Subcutaneous adipose tissue (tissue), 4 donors: Measurements from ENCODE around the gene KIF21A. TPM values are rescaled to one million over a fixed set of nuclear protein-coding genes. Genes with fewer than 3 reads are reported as not detected.

Source experiments
- CTCF ChIP-seq: fragments of 450-650 bp; IDR thresholded peaks from one replicate; pipeline ENCODE4 v1.5.1; 2016; ENCODE audit warnings: low read depth, mild to moderate bottlenecking, control low read depth, antibody characterized with exemption, moderate library complexity
- total RNA-seq, 4 donors: library from RNA; depleted of rRNA; stranded (reverse); fragments of >200 nt; gene quantifications; one replicate each; pipeline ENCODE4 v1.1.0, GENCODE V29; 2016

The KIF21A gene
- total RNA-seq, 4 donors from 2014 or later = 9.2 to 27.1 (median 20.8) TPM

DNA sequence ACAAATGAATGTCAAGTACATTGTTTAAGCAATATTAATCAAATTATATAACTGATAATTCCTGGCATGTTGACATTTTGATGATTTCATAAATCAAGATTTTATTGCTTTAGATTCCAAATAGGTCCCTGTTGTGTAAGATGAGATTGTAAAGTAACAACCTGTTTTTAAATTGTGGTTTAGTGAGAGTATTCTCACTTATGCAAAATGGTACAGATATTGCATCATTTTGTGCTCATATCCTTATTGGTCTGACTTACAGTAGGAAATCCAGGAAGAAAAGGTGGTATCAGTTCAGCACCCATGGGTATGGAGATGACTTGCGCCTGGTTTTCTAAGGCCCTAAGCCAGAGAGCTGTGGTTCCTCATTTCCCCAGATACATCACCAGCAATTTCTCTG, 165.5 kb downstream of the KIF21A start:
- no peak for TF ChIP-seq CTCF

DNA sequence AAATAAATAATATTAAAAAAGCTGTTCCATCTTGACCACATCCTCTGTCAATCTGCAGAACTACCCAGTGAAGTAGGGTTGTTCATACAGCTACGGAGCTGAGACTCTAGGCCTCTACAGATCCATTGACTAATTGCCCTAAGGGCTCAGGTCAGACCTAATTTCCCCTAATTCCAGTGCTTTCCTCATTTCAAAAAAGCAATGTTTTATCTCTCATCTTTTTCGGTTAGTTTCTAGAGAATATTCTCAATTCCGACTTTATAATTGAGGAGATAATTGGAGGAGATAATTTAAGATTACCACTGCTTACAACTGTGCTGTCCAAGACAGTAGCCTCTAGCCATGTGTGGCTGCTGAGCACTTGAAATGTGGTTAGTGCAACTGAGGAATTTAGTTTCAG, 167.1 kb downstream of the KIF21A start:
- TF ChIP-seq CTCF = no peak

DNA sequence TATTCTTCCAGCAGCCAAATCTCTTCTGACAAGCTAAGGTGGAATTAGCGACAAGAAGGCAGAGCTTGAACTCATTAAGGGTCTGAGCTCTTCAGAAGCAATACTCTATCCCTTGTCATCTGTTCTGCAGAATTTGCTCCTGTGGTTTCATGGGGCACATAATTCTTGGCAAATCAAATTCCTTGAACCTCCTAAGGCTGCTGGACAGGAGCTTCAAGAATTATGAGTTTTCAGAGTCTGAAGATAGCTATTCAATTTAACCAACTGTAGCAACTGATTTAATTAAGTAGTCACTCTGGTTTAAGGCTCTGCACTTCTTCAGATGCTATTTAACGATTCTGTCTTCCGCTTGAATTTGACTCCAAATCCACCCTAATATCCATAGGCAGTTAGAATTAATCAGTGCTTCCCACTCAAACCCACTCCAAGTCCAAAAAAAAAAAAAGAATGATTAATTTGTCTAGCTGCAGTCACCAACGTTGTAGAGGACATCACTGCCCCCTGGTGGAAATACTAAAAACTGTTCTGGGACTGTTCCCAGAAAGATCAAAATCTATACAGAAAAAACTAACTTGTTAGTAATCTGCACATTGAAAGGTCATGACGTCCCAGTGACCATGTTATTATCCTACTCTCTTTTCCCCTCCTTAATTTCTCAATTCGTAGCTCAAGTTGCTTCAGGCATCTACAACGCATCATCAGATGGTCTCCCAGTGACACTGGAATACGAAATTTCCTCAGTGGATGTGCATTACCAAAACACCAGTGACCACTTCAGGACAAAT, 169.9 kb downstream of the KIF21A start:
- TF ChIP-seq CTCF = no peak

DNA sequence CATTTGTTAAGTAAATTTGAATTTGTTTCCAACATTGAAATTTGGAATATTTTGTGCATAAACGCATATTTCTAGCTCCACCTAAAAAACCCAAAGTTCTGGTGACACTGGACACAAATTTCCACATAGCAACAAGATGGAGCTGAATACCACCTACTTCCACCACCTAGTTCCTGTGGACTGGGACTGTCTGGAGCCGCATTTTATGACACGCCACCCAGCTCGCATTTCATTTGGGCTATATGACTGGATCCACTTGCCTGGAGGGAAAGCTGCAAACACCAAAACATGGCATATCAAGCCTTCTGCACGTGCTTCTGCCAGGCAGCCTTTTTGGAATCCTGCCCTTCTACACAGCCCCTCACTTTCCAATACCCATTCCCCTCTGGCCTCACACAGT, 173.4 kb downstream of the KIF21A start:
- no peak for TF ChIP-seq CTCF

DNA sequence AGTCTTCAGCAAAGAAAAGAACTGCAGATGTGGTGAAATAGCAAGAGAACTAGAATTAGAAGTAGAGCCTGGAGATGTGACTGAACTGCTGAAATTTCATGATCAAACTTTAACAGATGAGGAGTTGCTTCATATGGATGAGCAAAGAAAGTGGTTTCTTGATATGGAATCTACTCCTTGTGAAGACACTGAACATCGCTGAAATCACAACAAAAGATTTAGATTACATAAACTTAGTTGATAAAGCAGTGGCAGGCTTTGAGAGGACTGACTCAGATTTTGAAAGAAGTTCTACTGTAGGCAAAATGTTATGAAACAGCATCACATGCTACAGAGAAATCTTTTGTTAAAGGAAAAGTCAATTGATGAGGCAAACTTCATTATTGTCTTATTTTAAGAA, 175.0 kb downstream of the KIF21A start:
- TF ChIP-seq CTCF = no peak

DNA sequence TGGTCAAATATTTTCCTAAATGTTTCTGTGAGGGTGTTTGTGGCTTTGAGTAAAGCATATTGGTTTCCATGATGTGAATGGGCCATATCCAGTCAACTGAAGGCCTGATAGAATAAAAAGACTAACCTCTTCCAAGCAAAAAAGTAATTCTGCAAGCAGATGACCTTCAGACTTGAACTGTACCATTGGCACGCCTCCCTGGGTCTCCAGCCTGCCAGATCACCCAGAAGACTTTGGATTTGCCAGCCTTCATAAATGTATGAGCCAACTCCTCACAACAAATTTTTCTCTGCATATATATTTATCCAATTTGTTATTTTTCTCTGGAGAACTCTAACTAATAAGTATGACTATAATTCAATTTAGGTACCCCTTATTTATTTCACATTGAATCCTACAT, 190.3 kb downstream of the KIF21A start:
- TF ChIP-seq CTCF = no peak

Other genes with a start within 250 kb of the KIF21A start
- gene ABCD2, start 176.7 kb upstream of the KIF21A start, total RNA-seq = 10 to 100 TPM; 14.1 to 48.0 (median 31.9) TPM